SK-N-SH (cell line): ENCODE results near the gene ARFRP1.

Source experiments
- CTCF ChIP-seq: fragments of 200-600 bp; sonication (generic); IDR thresholded peaks from 2 replicates; pipeline ENCODE4 v1.6.1; 2017; ENCODE audit warnings: antibody characterized with exemption, mild to moderate bottlenecking, moderate library complexity
- EZH2phosphoT487 ChIP-seq: fragments of 200-600 bp; sonication (generic); IDR thresholded peaks from 2 replicates; pipeline ENCODE4 v1.6.1; 2017; ENCODE audit warnings: low read depth, mixed run types, mild to moderate bottlenecking, antibody characterized with exemption, moderate library complexity, borderline replicate concordance
- GABPA ChIP-seq: IDR thresholded peaks from 2 replicates; pipeline ENCODE4 v1.4.0; 2012; ENCODE audit warnings: low read depth, mild to moderate bottlenecking
- NRF1 ChIP-seq: IDR thresholded peaks from 2 replicates; pipeline ENCODE4 v1.6.1; 2012; ENCODE audit warnings: low read depth, mild to moderate bottlenecking, low read length
- RFX5 ChIP-seq: IDR thresholded peaks from 2 replicates; pipeline ENCODE4 v1.6.1; 2012; ENCODE audit warnings: mild to moderate bottlenecking, improper control_type of control experiment, low read length

GRCh38 chr20:63704749-63705117, 3.0 kb downstream of the ARFRP1 start:
- TF ChIP-seq CTCF (no peak), RFX5 (no peak), EZH2phosphoT487 (no peak), GABPA (no peak), NRF1 (no peak)
